CD4-positive, alpha-beta T cell treated with Interleukin-21 for 1 hour (primary cell): ENCODE measurements around the gene RALA.
"Not testable (repeated sequence)": the region's sequence is repeated elsewhere in the genome, so short reads cannot be mapped to it uniquely, and the experiment has no call there.

Experiments used
- DNase-seq: peaks from one replicate; pipeline ENCODE4 v3.0.0-alpha.2; 2020

The RALA gene

DNA sequence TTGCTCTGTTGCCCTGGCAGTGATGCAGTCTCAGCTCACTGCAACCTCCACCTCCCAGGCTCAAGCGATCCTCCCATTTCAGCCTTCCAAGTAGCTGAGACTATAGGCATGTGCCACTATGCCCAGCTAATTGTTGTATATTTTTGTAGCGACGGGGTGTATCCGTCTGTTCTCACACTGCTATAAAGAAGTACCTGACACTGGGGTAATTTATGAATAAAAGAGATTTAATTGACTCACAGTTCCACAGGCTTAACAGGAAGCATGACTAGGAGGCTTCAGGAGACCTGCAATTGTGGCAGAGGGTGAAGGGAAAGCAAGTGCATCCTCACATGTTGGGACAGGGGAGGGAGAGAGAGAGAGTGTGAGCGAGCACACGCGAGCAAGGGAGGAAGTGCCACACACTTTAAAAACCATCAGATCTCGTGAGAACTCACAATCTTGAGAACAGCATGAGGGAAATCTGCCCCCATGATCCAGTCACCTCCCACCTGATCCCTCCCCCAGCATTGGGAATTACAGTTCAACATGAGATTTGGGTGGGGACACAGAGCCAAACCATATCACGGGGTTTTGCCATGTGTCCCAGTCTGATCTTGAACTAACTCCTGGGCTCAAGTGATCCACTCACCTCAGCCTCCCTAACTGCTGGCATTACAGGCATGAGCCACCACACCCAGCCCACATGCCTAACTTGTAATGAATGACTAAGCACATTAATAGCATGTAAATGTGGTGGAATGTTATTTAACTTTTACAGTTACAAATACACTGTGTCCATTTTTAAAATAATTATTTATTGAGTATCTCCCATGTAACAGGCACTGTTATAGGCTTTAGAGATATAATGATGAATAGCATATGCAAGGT, 65.5 kb downstream of the RALA start:
- no peak for DNase-seq

DNA sequence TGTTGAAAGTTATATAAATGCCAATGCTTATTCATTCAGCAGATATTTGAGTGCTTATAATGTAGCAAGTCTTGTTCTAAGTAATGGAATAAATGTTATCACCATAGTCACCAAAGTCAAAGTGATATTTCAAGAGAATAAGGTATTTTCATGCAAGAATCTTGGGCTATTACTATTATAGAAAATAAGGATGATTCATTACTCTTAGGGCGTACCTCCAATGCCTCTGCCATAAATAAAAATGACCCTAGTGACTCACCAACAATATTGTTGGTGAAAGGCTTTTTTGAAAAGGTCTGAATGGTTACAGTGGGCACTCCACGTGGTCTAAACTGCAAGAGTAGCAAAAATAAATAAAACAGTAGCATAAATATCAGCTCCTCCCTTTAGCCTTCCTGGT, 68.4 kb downstream of the RALA start:
- DNase-seq: no peak

DNA sequence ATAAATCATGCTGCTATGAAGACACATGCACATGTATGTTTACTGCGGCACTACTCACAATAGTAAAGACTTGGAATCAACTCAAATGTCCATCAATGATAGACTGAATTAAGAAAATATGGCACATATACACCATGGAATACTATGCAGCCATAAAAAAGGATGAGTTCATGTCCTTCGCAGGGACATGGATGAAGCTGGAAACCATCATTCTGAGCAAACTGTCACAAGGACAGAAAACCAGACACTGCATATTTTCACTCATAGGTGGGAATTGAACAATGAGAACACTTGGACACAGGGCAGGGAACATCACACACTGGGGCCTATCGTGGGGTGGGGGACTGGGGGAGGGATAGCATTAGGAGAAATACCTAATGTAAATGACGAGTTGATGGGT, 69.7 kb downstream of the RALA start:
- DNase-seq: not testable (repeated sequence)

DNA sequence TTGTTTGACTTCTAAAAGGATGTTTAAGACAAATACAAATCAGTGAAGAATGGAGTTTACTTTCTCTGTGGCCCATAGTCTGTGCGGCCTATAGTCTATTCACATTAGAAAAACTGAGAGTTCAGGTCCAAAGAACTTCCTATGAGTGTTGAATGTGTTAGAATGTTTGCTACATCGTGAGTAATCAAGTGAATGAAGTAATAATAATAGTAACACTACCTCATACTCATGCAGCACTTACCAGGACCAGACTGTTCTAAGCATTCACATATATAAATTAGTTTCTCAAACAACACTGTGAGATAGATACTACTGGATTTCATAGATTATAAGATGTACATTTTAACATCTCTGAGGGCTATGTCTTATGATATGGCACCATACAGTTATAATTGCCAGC, 70.4 kb downstream of the RALA start:
- DNase-seq: no peak

DNA sequence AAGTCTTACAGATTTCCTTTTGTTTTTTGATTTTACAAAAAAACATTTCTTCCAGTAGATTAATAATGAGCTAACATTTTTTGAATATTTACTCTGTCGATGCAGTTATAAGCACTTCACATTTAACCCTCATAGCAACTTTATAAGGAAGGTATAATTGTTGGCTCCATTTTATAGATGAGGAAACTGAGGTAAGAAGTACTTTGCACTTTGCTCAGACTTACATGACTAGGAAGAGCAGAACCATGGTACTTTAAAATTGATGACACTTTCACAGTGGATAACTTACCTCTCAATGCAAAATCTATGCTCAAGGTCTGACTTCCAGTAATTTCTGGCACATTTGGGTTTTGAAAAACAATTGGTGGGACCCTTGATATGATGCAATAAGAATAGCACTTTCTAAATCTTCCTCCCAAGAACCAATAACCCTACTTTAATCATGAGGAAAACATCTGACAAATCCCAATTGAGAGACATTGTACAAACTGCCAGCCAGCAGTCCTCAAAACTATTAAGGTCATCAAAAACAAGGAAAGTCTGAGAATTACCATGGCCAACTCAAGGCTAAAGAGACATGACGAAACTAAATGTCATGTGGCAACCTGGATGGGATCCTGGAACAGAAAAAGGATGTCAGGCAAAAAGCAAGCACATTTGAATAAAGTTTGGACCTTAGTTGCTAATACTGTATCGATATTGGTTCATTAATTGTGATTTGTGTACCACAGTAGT, 72.6 kb downstream of the RALA start:
- DNase-seq: no peak

DNA sequence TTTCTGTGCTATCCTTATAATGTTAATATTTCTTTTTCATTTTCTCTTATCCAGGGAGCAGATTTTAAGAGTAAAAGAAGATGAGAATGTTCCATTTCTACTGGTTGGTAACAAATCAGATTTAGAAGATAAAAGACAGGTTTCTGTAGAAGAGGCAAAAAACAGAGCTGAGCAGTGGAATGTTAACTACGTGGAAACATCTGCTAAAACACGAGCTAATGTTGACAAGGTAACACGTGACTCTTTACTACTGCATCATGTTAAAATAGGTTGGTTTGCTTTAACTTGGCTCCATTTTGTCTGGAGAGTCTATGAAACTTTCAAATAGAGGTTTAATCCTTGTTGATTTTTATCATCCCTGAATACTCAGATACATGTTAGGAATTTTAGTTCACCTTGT, 73.3 kb downstream of the RALA start:
- DNase-seq: no peak

DNA sequence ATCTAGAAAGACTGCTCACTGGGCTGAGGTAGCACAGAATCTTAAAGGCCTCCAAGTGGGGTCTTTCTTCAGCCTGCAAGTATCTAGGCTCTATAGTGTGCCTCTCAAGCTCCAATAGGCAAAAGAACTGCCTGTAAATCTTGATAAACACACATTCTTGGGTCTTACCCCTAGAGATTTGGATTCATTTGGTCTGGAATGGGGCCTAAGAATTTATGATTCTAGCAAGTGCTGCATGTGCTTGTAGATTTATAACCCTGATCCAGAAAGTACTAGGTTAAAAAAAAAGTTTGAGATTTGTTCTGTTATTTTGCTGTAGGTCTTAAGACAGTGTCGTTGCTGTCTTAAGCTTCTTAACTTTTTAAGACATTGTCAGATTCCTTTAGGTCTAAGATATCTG, 74.1 kb downstream of the RALA start:
- DNase-seq: no peak

DNA sequence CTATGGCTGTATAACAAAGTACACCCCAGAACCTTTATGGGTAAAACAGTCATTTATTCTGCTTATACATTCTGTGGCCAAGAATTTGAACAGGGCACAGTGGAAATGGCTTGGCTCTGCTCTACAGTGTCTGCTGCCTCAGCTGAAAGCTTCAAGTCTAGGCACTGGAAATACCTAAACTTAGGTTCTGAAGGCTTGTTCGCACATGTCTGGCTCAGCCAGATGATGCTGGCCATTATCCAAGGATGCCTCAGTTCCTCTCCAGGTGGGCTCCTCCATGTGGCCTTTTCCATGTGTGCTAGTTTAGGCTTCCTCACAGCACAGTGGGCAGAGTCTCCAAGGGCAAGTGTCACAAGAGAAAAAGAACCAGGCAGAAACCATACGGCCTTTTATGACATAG, 76.8 kb downstream of the RALA start:
- DNase-seq: no peak

DNA sequence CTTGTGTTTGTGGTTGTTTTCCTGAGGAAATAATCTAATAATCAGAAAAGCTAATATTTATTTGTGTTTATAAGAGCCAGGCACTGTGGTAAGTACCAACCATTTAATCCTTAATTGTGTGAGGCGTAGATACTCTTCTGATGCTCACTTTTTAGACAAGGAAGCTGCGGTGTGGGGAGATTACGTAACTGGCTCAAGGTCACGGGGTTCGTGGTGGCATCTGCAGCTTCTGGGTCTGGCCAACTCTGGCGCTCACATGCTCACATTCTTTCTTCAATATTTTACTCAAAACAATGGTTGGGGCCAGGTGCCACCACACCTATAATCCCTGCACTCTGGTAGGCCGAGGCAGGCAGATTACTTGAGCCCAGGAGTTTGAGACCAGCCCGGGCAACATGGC, 77.6 kb downstream of the RALA start:
- DNase-seq: no peak

DNA sequence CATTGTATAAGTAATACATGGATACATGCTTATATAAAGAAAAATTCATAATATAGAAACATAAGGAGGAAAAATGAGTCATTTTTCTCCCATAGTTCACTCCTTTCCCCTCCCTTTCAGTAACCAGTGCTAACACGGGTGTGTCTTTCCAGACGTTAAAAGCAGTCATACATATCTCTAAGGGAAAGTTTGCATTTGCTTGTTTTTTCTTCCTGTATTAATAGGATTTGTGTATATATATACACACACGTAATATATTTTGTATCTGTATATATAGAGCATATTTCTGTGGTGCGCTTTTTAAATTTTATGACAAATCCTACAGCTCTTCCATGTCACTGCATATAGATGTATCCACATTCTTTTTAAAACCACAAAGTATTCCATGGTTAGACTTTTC, 78.8 kb downstream of the RALA start:
- no peak for DNase-seq

DNA sequence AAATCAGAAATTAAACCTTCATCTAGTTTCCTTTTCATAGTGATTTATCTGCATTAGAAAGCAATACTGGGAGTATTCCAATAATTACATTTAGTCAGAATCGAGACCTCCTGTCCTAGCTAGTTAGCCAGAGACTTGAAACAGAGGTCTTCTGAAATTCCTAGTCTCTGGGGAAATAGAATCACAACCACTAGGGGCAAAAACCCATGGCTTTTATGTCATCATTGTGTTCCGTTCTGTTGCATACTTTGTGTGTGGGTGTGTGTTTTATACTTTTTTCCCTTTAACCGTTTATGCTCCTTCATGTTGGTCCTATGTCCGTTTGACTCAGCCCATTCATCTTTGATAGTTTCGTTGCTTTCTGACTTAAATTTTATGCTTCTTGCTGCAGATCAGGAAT, 79.8 kb downstream of the RALA start:
- DNase-seq: no peak

DNA sequence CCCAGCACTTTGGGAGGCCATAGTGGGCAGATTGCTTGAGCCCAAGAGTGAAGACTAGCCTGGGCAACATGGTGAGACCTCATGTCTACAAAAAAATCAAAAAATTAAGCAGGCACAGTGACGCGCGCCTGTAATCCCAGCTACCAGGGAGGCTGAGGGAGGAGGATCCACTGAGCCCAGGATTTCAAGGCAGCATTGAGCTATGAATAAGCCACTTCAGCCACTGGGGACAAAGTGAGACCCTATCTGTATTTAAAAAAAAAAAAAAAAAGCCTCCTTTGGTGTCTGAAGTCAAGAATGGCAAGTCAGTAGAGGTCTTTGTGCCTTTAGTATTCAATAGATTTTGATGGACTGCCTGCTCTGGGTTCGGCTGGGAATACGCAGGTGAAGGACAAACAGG, 85.7 kb downstream of the RALA start:
- DNase-seq: no peak

DNA sequence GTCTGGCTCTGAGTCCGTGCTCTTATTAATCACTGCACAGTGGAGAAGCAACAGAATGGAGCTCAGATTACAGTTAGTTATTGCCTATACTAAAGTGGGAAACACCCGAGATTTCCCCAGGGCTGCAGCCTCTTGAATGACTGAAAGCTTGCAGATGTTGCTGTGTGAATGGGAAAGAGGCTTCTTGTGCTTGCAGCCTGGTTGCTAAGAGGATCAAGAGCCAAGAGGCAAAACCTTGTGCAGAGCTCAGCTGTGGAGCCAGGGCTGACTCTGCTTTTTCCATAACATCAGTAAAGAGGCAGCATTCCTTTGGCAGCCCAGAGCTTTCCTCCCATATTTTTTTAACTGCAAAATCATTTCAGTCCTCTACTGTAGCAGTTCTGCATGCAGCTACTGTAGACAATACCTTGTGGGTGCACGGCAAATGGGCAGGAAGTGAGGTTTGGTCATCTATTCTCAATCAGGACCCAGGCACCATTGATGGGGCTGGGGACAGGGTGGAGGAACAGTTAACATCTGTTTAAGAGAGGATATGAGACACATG, 86.5 kb downstream of the RALA start:
- DNase-seq: no peak

DNA sequence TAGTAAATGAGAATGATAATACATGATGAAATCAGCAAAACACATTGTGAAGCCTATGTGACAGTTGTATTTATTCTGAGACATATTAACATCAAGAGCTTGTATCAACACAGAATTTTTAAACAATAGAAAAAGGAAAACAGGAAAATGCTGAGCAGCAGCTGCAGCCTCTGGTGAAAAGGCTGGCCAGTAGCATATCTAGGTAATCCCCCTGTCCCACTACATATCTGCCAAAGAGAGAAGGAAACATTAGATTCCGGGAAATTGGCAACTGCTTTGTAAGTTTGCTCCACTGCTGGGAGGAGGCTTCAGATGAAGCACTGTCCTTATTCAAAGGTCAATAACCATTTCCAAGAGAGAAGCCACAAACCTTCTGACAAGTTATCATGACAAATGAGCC, 89.4 kb downstream of the RALA start:
- no peak for DNase-seq

DNA sequence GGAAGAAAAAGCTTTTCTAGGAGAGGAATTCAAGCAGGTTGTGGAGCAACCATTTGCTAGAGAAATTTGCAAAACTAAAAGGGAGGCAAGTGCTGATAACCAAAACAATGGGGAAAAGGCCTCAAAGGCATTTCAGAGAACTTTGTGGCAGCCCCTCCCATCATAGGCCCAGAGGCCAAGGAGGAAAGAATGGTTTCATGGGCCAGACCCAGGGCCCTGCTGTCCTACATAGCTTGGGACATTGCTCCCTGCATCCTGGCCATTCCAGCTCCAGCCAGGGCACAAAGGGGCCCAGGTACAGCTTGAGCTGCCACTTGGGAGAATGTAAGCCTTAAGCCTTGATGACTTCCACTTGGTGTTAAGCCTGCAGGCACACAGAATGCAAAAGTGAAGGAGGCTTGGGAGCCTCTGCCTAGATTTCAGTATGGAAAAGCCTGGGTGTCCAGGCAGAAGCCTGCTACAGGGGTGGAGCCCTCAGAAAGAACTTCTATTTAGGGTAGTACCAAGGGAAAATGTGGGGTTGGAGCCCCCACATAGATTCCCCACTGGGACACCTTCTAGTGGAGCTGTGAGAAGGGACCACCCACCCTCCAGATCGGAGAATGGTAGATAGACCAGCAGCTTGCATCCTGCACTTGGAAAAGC, 91.2 kb downstream of the RALA start:
- no peak for DNase-seq

DNA sequence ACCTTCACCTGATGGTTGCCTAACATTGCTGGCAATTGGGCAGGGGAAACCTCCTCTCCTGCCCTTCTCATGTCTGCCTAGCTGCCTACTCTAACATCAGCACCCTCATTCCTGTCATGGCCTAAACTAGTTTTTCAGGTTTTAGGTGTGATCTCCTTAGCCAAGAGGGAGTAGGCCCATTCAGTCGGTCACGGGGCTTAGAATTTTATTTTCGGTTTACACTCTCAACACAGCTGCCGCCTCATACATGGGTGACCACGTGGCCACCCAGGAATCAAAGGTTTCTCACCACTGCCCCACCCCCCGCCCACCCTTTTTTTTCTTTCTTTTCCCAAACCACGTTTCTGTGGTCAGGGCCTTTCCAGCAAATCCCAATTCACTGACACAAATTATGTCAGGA, 97.2 kb downstream of the RALA start:
- DNase-seq: no peak

DNA sequence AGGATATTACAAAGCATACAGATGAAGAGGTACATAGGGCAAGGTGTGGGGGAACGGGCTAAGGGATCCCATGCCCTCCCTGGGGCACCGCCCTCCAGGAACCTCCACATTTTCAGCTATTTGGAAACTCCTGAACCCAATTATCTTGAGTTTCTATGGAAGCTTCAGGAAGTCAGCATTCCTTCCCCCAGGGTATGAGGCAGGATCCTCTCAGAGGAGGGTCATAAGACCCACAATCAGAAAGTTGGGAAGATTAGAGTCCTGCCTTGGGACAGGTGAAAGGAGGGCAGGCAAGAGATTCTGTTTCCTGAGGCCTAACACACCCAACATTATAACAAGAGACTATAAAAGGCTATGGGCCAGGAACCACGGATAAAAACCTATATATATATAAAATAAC, 98.0 kb downstream of the RALA start:
- DNase-seq: no peak

DNA sequence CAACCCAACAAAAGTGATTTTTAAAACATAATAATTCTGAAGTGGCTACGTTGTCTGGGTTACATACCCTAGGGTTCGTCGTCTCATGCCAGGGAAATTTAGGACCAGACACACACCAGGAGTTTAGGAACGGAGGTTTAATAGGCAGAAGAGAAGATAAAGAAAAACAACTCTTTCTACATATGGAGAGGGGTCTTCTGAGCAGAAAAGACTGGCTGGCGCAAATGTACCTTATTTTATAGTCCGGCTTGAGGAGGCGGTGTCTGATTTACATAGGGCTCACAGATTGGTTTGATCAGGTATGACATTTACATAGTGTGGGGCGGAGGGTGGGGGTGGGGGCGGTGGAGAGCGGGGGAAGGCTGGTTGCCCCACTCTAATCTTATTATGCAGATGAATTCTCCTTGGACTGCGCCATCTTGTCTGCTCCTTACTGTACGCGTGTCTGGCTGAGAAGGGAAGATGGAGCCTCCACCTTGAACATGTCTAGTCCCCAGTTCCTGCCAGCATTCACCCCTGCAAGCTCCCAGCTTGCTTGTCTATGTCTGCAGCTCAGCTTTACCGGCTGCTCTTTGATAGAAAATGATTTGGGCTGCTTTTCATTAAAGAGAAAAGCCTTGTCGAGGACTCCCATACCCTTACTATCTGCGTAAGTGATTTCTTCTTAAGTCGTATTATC, 98.7 kb downstream of the RALA start:
- no peak for DNase-seq

DNA sequence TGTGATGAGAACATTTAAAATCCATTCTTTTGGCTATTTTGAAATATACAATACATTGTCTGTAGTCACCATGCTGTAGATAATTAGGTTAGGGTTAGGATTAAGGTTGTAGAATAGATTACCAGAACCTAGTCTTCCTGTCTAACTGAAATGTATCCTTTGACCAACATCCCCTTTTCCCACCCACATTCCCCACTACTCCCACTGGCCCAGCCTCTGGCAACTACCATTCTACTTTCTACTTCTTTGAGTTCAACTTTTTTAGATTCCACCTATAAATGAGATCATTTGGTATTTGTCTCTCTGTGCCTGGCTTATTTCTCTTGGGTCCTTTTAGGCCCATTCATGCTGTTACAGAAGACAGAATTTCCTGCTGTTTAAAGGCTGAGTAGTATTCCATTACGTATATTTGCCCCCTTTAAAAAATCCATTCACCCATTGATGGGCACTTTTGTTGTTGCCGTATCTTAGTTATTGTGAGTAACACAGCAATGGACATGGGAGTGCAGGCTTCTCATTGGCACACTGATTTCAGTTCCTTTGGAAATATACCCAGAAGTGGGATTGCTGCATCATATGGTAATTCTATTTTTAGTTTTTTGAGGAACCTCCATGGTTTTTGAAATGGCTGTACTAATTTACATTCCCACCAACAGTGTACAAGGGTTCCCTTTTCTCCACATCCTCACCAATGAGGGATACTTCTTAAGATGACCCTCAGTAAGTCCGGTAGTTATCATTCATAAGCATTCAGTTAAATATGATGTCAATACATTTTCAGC, 104.0 kb downstream of the RALA start:
- no peak for DNase-seq

DNA sequence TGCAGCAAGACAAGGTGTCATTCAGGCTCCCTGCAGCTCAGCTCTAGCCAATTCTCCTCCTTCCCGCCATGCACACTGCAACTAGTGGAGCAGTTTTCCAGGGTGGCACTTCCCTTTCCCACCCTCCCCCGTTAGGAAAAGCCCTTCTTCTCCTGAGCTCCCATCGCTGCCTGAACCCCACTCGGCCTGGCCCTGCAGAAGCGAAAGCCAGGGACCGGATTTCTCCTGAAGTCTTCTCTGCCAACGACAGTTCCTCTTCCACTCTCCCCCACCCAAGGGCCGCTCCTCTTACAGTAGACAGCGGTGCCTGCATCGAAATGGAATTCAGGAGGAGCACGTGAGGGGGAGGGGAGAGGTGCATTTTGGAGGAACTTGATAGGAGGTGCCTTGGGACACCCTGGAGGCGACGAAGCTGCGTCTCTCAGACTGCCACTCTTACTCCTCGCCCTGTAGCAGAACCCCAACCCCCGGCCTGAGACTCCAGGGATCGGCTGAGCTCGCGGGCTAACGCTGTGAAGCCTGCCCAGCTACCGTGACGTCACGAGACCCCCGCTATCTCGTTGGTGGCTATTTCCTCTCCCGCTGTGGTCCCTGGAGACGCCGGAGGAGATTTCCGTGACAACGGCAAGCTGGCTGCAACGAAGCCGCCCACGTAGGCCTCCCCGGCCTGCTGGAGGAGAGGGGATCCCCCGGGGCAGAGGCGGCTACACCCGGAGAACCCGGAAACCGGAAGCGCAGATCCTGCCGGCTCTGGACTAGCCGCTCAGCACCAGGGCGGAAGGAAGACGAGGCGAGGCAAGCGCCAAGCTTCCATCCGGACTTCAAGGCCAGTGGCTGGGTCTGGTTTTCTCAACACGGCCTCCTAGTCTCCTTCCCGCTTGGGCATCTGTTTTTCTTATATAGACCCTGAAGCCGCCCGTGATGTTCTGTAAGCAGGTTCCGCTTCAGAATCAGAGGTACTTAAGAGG, 109.7 kb downstream of the RALA start:
- peak; percentile 95 for DNase-seq
